Measurements from ENCODE around the gene AOPEP. TPM values are rescaled to one million over a fixed set of nuclear protein-coding genes. Genes with fewer than 3 reads are reported as not detected.

AOPEP gene
- total RNA-seq, 1 experiment from 2014 or later, result 15.0 TPM

DNA sequence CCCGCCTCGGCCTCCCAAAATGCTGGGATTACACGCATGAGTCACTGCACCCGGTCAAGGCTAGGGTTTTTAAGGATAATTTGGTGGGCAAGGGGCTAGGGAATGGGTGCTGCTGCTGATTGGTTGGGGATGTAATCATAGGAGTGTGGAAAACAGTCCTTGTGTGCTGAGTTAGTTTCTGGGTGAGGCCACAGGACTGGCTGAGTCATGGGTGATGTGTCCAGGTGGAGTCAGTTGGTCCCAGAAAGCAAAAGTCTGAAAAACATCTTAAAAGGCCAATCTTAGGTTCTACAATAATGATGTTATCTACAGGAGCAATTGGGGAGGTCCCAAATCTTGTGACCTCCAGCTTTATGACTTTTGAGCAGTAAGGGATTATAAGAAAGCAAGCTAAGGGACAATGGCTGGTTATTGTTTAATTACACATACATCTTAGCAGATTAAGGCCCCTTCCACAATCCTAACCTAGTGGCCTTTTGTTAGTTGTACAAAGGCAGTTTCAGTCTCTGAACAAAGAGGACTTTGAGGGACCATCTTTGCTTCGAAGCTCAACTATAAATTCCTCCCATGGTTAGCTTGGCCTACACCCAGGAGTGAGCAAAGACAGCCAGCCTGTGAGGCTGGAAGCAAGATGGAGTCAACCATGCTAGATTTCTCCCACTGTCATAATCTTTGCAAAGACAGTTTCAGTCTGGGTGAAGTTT, 5.5 kb upstream of the AOPEP start:
- H2BK20ac ChIP-seq (ENCODE audit: low read depth, low read length, poor library complexity, severe bottlenecking), result no peak overlapping the region
- H4K8ac ChIP-seq (replicated peaks; ENCODE audit: insufficient read length, low read depth, low read length), result no peak overlapping the region
- no peak overlapping the region for H3K18ac ChIP-seq (ENCODE audit: insufficient read length, low read depth, low read length)
- Mint-ChIP-seq H3K27ac (no peak overlapping the region; a peak in 1 of 7 replicates), H3K36me3 (ENCODE audit: insufficient read depth in 1 of 3, low read depth in 3 of 3) (no peaks in the 10 kb centered on the region), H3K9me3 (peaks cover 0 to 3% of the 10 kb centered on the region in 2 experiments; a peak in 2 of 5 replicates), H3K4me1 (peaks cover 0 to 4% of the 10 kb centered on the region in 2 experiments; a peak in 1 of 4 replicates), H3K27me3 (ENCODE audit: low read depth) (peaks cover 4% of the 10 kb centered on the region; the same call in 1 of the 2 replicates), H3K4me3 (no peak overlapping the region)
- no CpG with 5 or more reads among the region's 5 CpGs for WGBS (ENCODE audit: extremely low coverage, insufficient read length, low lambda C conversion rate)
- no peak overlapping the region for H4K5ac ChIP-seq (ENCODE audit: insufficient read length, low read depth, low read length)
- no peak overlapping the region for H2AK5ac ChIP-seq (ENCODE audit: insufficient read length, low read length)
- no peak overlapping the region for H3K4me2 ChIP-seq (ENCODE audit: insufficient read depth, insufficient read length, low read length)
- H3K4me1 ChIP-seq (ENCODE audit: insufficient read depth, low read length), result no peaks in the 10 kb centered on the region
- no peak overlapping the region for H3K4ac ChIP-seq (ENCODE audit: low read depth, low read length)
- H4K20me1 ChIP-seq (ENCODE audit: control insufficient read depth, insufficient read depth, insufficient read length), result no peaks in the 10 kb centered on the region
- H2BK5ac ChIP-seq (ENCODE audit: insufficient read length, low read length), result no peak overlapping the region
- H3K56ac ChIP-seq (ENCODE audit: insufficient read length, low read depth, low read length), result no peak overlapping the region
- no peaks in the 10 kb centered on the region for H3K79me2 ChIP-seq (ENCODE audit: insufficient read depth, low read length)
- H3K23me2 ChIP-seq (ENCODE audit: insufficient read length, low read depth, low read length, poor library complexity, severe bottlenecking), result no peaks in the 10 kb centered on the region
- no peak overlapping the region for H3T11ph ChIP-seq (ENCODE audit: low read length)
- H3K27me3 ChIP-seq (ENCODE audit: insufficient read depth, low read length), result no peaks in the 10 kb centered on the region
- TF ChIP-seq, protein P1, sequence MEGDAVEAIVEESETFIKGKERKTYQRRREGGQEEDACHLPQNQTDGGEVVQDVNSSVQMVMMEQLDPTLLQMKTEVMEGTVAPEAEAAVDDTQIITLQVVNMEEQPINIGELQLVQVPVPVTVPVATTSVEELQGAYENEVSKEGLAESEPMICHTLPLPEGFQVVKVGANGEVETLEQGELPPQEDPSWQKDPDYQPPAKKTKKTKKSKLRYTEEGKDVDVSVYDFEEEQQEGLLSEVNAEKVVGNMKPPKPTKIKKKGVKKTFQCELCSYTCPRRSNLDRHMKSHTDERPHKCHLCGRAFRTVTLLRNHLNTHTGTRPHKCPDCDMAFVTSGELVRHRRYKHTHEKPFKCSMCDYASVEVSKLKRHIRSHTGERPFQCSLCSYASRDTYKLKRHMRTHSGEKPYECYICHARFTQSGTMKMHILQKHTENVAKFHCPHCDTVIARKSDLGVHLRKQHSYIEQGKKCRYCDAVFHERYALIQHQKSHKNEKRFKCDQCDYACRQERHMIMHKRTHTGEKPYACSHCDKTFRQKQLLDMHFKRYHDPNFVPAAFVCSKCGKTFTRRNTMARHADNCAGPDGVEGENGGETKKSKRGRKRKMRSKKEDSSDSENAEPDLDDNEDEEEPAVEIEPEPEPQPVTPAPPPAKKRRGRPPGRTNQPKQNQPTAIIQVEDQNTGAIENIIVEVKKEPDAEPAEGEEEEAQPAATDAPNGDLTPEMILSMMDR (conservative IDR thresholded peaks at IDR 0.05), result no peak
- H3K14ac ChIP-seq (ENCODE audit: insufficient read depth, low read length), result no peak overlapping the region
- no peak overlapping the region for H4K91ac ChIP-seq (ENCODE audit: insufficient read length, low read depth, low read length)
- no peak overlapping the region for H2BK120ac ChIP-seq (ENCODE audit: low read depth, low read length, poor library complexity, severe bottlenecking)
- no peak overlapping the region for H3K27ac ChIP-seq (ENCODE audit: insufficient read length, low read depth, low read length)
- no peak overlapping the region for H3K23ac ChIP-seq (ENCODE audit: insufficient read length, low read depth, low read length)
- DNase-seq, result no peak
- H2BK12ac ChIP-seq (ENCODE audit: insufficient read length, low read depth, low read length), result no peak overlapping the region
- no peak overlapping the region for H2AFZ ChIP-seq (ENCODE audit: low read length)
- no peaks in the 10 kb centered on the region for H3K9me3 ChIP-seq (ENCODE audit: control insufficient read depth, low read depth, low read length)
- no peak overlapping the region for H2BK15ac ChIP-seq (ENCODE audit: low read depth, low read length)
- H3K9ac ChIP-seq (ENCODE audit: extremely low read depth, insufficient read length, low read length), result no peak overlapping the region
- no peaks in the 10 kb centered on the region for H3K79me1 ChIP-seq (ENCODE audit: insufficient read depth, low read depth, low read length, poor library complexity, severe bottlenecking)
